ENCODE results near the gene ICAM1. TPM values are rescaled to one million over a fixed set of nuclear protein-coding genes. Genes with fewer than 3 reads are reported as not detected.

ICAM1 gene
- total and polyA plus RNA-seq, 4 donors: 4.0 to 43.6 (median 23.6) TPM

DNA sequence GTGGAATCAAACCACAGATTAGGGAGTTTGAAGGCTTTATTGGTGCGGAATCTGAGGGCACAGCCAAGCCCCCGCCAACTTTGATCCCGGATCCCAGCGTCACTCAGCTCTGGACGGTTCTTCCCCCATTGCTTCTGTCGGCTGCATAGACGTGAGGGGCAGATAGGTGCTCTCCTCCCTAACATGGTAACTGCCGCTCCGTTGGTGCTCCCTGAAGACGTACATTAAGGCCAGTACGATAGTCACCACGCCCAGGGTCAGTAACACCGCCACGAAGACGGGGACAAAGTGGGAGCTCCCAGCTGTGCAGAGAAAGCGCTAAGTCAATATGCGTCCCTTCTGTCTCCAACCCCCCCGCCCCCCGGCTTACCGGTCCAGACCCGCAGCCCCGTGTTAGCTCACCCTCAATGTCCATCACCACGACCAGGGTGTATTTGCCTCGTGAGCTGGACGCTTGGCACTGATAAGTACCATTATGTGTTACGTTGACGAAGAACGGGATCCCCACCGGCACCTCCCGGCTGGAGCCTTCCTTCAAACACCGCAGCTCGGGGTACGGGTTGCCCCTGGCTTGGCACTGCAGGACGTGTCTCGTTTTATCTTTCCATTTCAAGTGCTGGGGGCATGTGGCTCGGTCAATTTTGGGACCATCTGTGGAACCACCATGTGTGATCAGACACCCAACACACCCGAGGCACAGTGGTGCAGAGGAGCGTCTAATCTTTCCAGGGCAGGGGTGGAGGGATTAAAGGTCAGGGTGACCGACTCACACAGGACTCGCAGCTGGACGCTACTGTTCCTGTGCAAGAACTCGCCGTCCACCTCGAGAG is 63.1 kb downstream of the ICAM1 start:
- intact Hi-C loops (cut with DNase I): loop anchor here in 1 of 2 donors (5.0 kb wide), 1 partner anchor 53 kb away; no protein-coding TSS in a partner anchor
- peak; percentile 1 for ATAC-seq (ENCODE audit: low FRiP score)
- Histone ChIP-seq H3K36me3 (ENCODE audit: control insufficient read depth in 1 of 2, insufficient read depth in 2 of 2, low read length in 1 of 2) (no peaks in the 10 kb centered on the region), H3K9me3 (ENCODE audit: control insufficient read depth, low read length) (no peaks in the 10 kb centered on the region), H3K4me1 (ENCODE audit: control insufficient read depth in 1 of 2, insufficient read depth in 2 of 2, low read length in 2 of 2) (no peaks in the 10 kb centered on the region), H3K27ac (ENCODE audit: low read depth in 1 of 2, low read length in 2 of 2) (peak overlapping the region in 1 of 2 donors; percentile 55), H3K27me3 (ENCODE audit: control insufficient read depth in 1 of 2, insufficient read depth in 2 of 2, low read length in 1 of 2) (no peaks in the 10 kb centered on the region), H3K4me3 (ENCODE audit: low read length in 2 of 2) (peak overlapping the region; percentile 58 to 62)
- DNase-seq: no peak
- WGBS, 2 donors: 4 to 5% methylated on average over 44 of the region's 44 CpGs

DNA sequence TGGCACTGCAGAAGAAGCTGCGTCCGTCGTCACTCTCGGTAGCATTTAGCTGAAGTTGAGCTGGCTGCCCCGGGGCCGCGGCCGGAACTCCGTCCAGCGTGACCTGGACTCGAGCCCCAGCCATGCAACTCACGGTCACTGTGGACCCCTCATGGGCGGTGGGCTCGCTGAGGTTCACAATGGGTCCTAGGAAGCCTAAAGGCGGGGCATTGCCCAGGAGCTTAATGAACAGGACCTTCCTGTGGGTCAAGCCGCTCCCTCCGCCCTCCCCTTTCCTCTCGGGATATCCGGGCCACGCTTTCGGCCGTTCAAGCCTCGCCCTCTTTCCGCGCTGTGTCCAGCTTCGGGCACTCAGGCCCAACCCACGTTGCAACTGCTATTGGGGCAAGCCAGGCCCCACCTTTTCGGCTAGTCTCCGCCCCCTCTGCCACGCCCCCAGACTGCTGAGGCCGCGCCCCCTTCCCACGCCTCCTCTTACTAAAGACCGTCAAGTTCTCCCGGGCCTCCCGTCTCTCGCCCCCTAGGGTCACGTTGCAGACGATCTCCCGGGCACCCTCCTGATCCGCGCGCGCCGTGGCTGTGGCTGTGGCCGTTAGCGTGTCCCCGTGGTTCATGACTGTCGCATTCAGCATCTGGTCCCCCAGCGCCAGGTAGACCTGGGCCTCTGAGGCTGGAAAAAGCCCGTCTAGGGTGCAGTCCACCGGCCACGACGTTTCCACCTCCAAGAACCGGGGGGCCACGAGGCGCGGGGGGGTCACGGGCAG is 63.9 kb downstream of the ICAM1 start:
- WGBS, 2 donors: 9% methylated on average over 59 of the region's 59 CpGs
- Histone ChIP-seq H3K27ac (ENCODE audit: low read depth in 1 of 2, low read length in 2 of 2) (peak overlapping the region in 1 of 2 donors; percentile 15), H3K4me3 (ENCODE audit: low read length in 2 of 2) (peak overlapping the region in 1 of 2 donors; percentile 62), H3K36me3 (ENCODE audit: control insufficient read depth in 1 of 2, insufficient read depth in 2 of 2, low read length in 1 of 2) (no peaks in the 10 kb centered on the region), H3K9me3 (ENCODE audit: control insufficient read depth, low read length) (no peaks in the 10 kb centered on the region), H3K4me1 (ENCODE audit: control insufficient read depth in 1 of 2, insufficient read depth in 2 of 2, low read length in 2 of 2) (no peaks in the 10 kb centered on the region), H3K27me3 (ENCODE audit: control insufficient read depth in 1 of 2, insufficient read depth in 2 of 2, low read length in 1 of 2) (no peaks in the 10 kb centered on the region)
- DNase-seq (peak; percentile 95 to 98), ATAC-seq (ENCODE audit: low FRiP score) (peak; percentile 93)
- intact Hi-C loops (cut with DNase I): loop anchor here (5.0 kb wide), 2 partner anchors 48 to 53 kb away; partner anchors contain the start of gene TYK2 (in 1 of the 2)

DNA sequence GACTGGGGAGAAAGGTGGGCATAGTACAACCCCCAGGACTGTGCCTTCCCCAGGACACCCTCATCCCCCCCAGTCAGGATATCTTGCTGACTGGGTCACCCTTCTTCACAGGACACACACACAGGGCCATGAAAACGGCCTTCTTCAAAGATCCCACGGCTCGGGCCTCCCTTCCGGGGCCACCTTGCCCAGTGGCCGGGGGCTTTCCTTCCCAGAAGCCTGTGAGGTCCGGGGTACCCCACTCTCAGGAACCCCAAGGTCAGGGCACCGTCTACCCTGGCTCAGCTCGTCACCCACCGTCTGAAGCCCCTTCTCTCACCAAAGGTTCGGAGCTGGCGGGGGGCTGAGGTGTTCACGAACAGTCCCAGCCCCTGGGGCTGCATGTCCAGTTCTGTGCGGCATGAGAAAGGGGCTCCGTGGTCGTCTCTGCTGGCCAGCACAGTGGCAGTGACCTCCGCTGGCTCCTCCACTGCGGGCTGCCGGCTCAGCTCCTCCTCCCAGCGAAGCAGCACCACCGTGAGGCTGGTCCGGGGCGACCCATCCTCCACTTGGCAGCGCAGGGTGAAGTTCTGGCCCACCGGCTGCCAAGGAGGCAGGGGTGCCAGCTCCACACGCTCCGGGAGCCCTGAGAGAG is 64.5 kb downstream of the ICAM1 start:
- no peaks in the 10 kb centered on the region for H3K4me1 ChIP-seq (ENCODE audit: control insufficient read depth in 1 of 2, insufficient read depth in 2 of 2, low read length in 2 of 2)
- intact Hi-C loops (cut with DNase I): loop anchor here in 1 of 2 donors (5.0 kb wide), 1 partner anchor 47 kb away; the partner anchor contains the start of gene TYK2
- WGBS, 2 donors: 54 to 58% methylated on average over 26 of the region's 26 CpGs

More for the DNA sequence above, 64.5 kb downstream of the ICAM1 start:
- DNase-seq (peak in 1 of 2 donors; percentile 55), ATAC-seq (ENCODE audit: low FRiP score) (no peak)
- Histone ChIP-seq H3K27me3 (ENCODE audit: control insufficient read depth in 1 of 2, insufficient read depth in 2 of 2, low read length in 1 of 2) (no peaks in the 10 kb centered on the region), H3K36me3 (ENCODE audit: control insufficient read depth in 1 of 2, insufficient read depth in 2 of 2, low read length in 1 of 2) (no peaks in the 10 kb centered on the region), H3K27ac (ENCODE audit: low read depth in 1 of 2, low read length in 2 of 2) (no peak overlapping the region), H3K4me3 (ENCODE audit: low read length in 2 of 2) (no peak overlapping the region), H3K9me3 (ENCODE audit: control insufficient read depth, low read length) (no peaks in the 10 kb centered on the region)

Small RNA genes within 50 kb of the gene (microRNA-seq; reads per million reads assigned to microRNA genes)
- 0 reads per million in 2 donors for gene MIR4322

Other genes starting within 250 kb of the ICAM1 start
- gene SHFL, start 184.8 kb upstream of the ICAM1 start, total RNA-seq: 10 to 100 TPM; 32.1 to 50.5 TPM
- gene SHFL, start 184.8 kb upstream of the ICAM1 start, polyA plus RNA-seq: 10 to 100 TPM; 20.3 to 70.2 TPM
- under 1 TPM; 0.19 to 0.24 TPM for gene ANGPTL6, start 168.4 kb upstream of the ICAM1 start, total RNA-seq
- under 1 TPM; 0.41 to 0.63 TPM for gene ANGPTL6, start 168.4 kb upstream of the ICAM1 start, polyA plus RNA-seq
- gene PPAN, start 164.8 kb upstream of the ICAM1 start, total RNA-seq: 10 to 100 TPM; 24.3 to 30.9 TPM
- 10 to 100 TPM; 13.1 to 24.7 TPM for gene PPAN, start 164.8 kb upstream of the ICAM1 start, polyA plus RNA-seq
- gene P2RY11, start 159.4 kb upstream of the ICAM1 start, total RNA-seq: 10 to 100 TPM in 1 of 2 donors, 1 to 10 TPM in 1; 9.7 to 10.5 TPM
- gene P2RY11, start 159.4 kb upstream of the ICAM1 start, polyA plus RNA-seq: 10 to 100 TPM in 1 of 2 donors, 1 to 10 TPM in 1; 5.3 to 16.0 TPM
- gene EIF3G, start 151.2 kb upstream of the ICAM1 start, total RNA-seq: 100 to 1,000 TPM; 143 to 176 TPM
- 100 to 1,000 TPM; 162 to 319 TPM for gene EIF3G, start 151.2 kb upstream of the ICAM1 start, polyA plus RNA-seq
- gene DNMT1, start 76.2 kb upstream of the ICAM1 start, total RNA-seq: 10 to 100 TPM; 59.6 to 89.0 TPM
- gene DNMT1, start 76.2 kb upstream of the ICAM1 start, polyA plus RNA-seq: 10 to 100 TPM in 1 of 2 donors, 1 to 10 TPM in 1; 7.1 to 32.7 TPM
- 10 to 100 TPM in 1 of 2 donors, 1 to 10 TPM in 1; 9.8 to 14.3 TPM for gene S1PR2, start 39.8 kb upstream of the ICAM1 start, total RNA-seq
- 1 to 10 TPM; 3.3 to 4.2 TPM for gene S1PR2, start 39.8 kb upstream of the ICAM1 start, polyA plus RNA-seq
- 10 to 100 TPM; 22.7 to 25.4 TPM for gene MRPL4, start 18.9 kb upstream of the ICAM1 start, total RNA-seq
- gene MRPL4, start 18.9 kb upstream of the ICAM1 start, polyA plus RNA-seq: 10 to 100 TPM; 27.4 to 38.2 TPM
- 1 to 10 TPM in 1 of 2 donors, under 1 TPM in 1; 0.93 to 2.8 TPM for gene ICAM4, start 15.8 kb downstream of the ICAM1 start, total RNA-seq
- gene ICAM4, start 15.8 kb downstream of the ICAM1 start, polyA plus RNA-seq: not detected
- 1 to 10 TPM; 1.3 to 2.5 TPM for gene ICAM5, start 18.8 kb downstream of the ICAM1 start, total RNA-seq
- under 1 TPM in 1 of 2 donors, not detected in 1; 0.10 TPM for gene ICAM5, start 18.8 kb downstream of the ICAM1 start, polyA plus RNA-seq
- 1 to 10 TPM; 1.3 to 3.1 TPM for gene ZGLP1, start 38.7 kb downstream of the ICAM1 start, total RNA-seq
- 10 to 100 TPM in 1 of 2 donors, 1 to 10 TPM in 1; 2.1 to 22.4 TPM for gene ZGLP1, start 38.7 kb downstream of the ICAM1 start, polyA plus RNA-seq
- 10 to 100 TPM in 1 of 2 donors, 1 to 10 TPM in 1; 7.5 to 17.3 TPM for gene FDX2, start 44.9 kb downstream of the ICAM1 start, total RNA-seq
- gene FDX2, start 44.9 kb downstream of the ICAM1 start, polyA plus RNA-seq: 10 to 100 TPM; 25.8 to 26.0 TPM
- 10 to 100 TPM; 24.0 TPM for gene RAVER1, start 62.4 kb downstream of the ICAM1 start, total RNA-seq
- gene RAVER1, start 62.4 kb downstream of the ICAM1 start, polyA plus RNA-seq: 10 to 100 TPM in 1 of 2 donors, 1 to 10 TPM in 1; 7.9 to 10.4 TPM
- 10 to 100 TPM; 10.1 to 10.5 TPM for gene ICAM3, start 68.5 kb downstream of the ICAM1 start, total RNA-seq
- 1 to 10 TPM; 6.3 to 7.8 TPM for gene ICAM3, start 68.5 kb downstream of the ICAM1 start, polyA plus RNA-seq
- 100 to 1,000 TPM in 1 of 2 donors, 10 to 100 TPM in 1; 84.5 to 128 TPM for gene TYK2, start 109.5 kb downstream of the ICAM1 start, total RNA-seq
- gene TYK2, start 109.5 kb downstream of the ICAM1 start, polyA plus RNA-seq: 100 to 1,000 TPM in 1 of 2 donors, 10 to 100 TPM in 1; 33.2 to 253 TPM
- 100 to 1,000 TPM; 124 to 146 TPM for gene CDC37, start 132.4 kb downstream of the ICAM1 start, total RNA-seq
- 100 to 1,000 TPM; 121 to 260 TPM for gene CDC37, start 132.4 kb downstream of the ICAM1 start, polyA plus RNA-seq
- gene PDE4A, start 149.4 kb downstream of the ICAM1 start, total RNA-seq: 10 to 100 TPM; 12.3 to 30.2 TPM
- 10 to 100 TPM in 1 of 2 donors, 1 to 10 TPM in 1; 8.6 to 13.6 TPM for gene PDE4A, start 149.4 kb downstream of the ICAM1 start, polyA plus RNA-seq
- 10 to 100 TPM; 43.6 to 62.8 TPM for gene KEAP1, start 232.2 kb downstream of the ICAM1 start, total RNA-seq
- 10 to 100 TPM; 30.9 to 56.2 TPM for gene KEAP1, start 232.2 kb downstream of the ICAM1 start, polyA plus RNA-seq
- gene S1PR5, start 246.3 kb downstream of the ICAM1 start, total RNA-seq: under 1 TPM; 0.39 to 0.99 TPM
- gene S1PR5, start 246.3 kb downstream of the ICAM1 start, polyA plus RNA-seq: 1 to 10 TPM; 1.3 to 1.6 TPM